Endothelial cell of umbilical vein (primary cell): Measurements from ENCODE around the gene EIF1B. TPM values are rescaled to one million over a fixed set of nuclear protein-coding genes. Genes with fewer than 3 reads are reported as not detected.

Experiments
- BruUV-seq: library from RNA; stranded (reverse); fragments of 400-500 nt; replicated peaks from 2 replicates; lab custom pipeline; 2021; lab: Mats Ljungman, UMichigan
- CTCF ChIA-PET: fragments of 300-600, 350-600 bp; sonication (Branson Sonifier 250); formaldehyde crosslinking; loops from one replicate; lab custom pipeline; 2021; ENCODE audit warnings: antibody characterized with exemption, inconsistent platforms; lab: Charles Lee
- POLR2A ChIA-PET: fragments of 300-600, 350-600 bp; sonication (Branson Sonifier 250); formaldehyde crosslinking; loops from one replicate; lab custom pipeline; 2021; ENCODE audit warnings: antibody characterized with exemption, inconsistent platforms; lab: Charles Lee
- DNase-seq: peaks from one replicate; pipeline ENCODE4 v3.0.0-alpha.2; 2011; ENCODE audit warnings: low read depth, low spot score
- FAIRE-seq: peaks from 2 replicates; lab custom pipeline; 2011; peaks lifted over from hg19 to GRCh38; lab: Jason Lieb, UNC
- H2AFZ ChIP-seq: 2 replicates; pipeline ENCODE4 v1.6.0; 2012; ENCODE audit warnings: low read depth, low read length, control low read depth, inconsistent platforms
- H3K27ac ChIP-seq: 2 replicates; pipeline ENCODE4 v1.5.1; 2011; ENCODE audit warnings: low read depth, mild to moderate bottlenecking, control low read depth, low read length, moderate library complexity; ENCODE audit not compliant: insufficient read depth
- H3K27me3 ChIP-seq, 2 experiments: 2 replicates each; pipeline versions ENCODE4 v1.6.0 to v1.6.1; 2011; ENCODE audit warnings: low read length in 2 of 2, mixed read lengths in 1 of 2; ENCODE audit not compliant: control insufficient read depth in 2 of 2, insufficient read depth in 2 of 2
- H3K36me3 ChIP-seq, 2 experiments: 2 replicates in 1 of 2; 3 replicates in 1 of 2; pipeline ENCODE4 v1.5.1; 2011; ENCODE audit warnings: low read length in 2 of 2, mild to moderate bottlenecking in 1 of 2, moderate library complexity in 1 of 2; ENCODE audit not compliant: control insufficient read depth in 2 of 2, insufficient read depth in 2 of 2; ENCODE audit errors: extremely low read depth in 1 of 2
- H3K4me1 ChIP-seq: 3 replicates; pipeline ENCODE4 v1.5.1; 2011; ENCODE audit warnings: mild to moderate bottlenecking, low read length; ENCODE audit not compliant: control insufficient read depth, insufficient read depth; ENCODE audit errors: extremely low read depth
- H3K4me2 ChIP-seq: 2 replicates; pipeline ENCODE4 v1.6.1; 2011; ENCODE audit warnings: low read length, control low read depth, mixed read lengths; ENCODE audit not compliant: insufficient read depth
- H3K4me3 ChIP-seq, 3 experiments: fragments of 200-600 bp in 1 of 3; sonication (generic), shearing (Covaris generic) in 1 of 3; replicated peaks in 1 of 3; 2 replicates each; pipeline ENCODE4 v1.5.1; 2011 to 2016; ENCODE audit warnings: control low read depth in 3 of 3, low read length in 3 of 3, mild to moderate bottlenecking in 2 of 3, inconsistent platforms in 1 of 3, low read depth in 1 of 3, moderate library complexity in 1 of 3; ENCODE audit not compliant: insufficient read depth in 1 of 3
- H3K79me2 ChIP-seq: 2 replicates; pipeline ENCODE4 v1.6.0; 2012; ENCODE audit warnings: low read length, inconsistent platforms; ENCODE audit not compliant: control insufficient read depth, insufficient read depth
- H3K9ac ChIP-seq: replicated peaks from 2 replicates; pipeline ENCODE3; 2011; ENCODE audit warnings: low read length, control low read depth; ENCODE audit not compliant: insufficient read depth; ENCODE audit errors: extremely low read depth
- H3K9me1 ChIP-seq: replicated peaks from 3 replicates; pipeline ENCODE4 v1.6.0; 2011; ENCODE audit warnings: mild to moderate bottlenecking, low read length; ENCODE audit not compliant: control insufficient read depth, insufficient read depth; ENCODE audit errors: extremely low read depth
- H3K9me3 ChIP-seq: replicated peaks from 2 replicates; pipeline ENCODE4 v1.5.1; 2012; ENCODE audit warnings: low read length, inconsistent platforms; ENCODE audit not compliant: control insufficient read depth, insufficient read depth
- H4K20me1 ChIP-seq: replicated peaks from 2 replicates; pipeline ENCODE3; 2011; ENCODE audit warnings: mild to moderate bottlenecking, low read length; ENCODE audit not compliant: control insufficient read depth, insufficient read depth; ENCODE audit errors: extremely low read depth
- EZH2 ChIP-seq: IDR thresholded peaks from 2 replicates; pipeline ENCODE4 v1.6.1; 2012; ENCODE audit warnings: borderline replicate concordance, low read depth, mild to moderate bottlenecking, moderate library complexity, low read length, inconsistent platforms; ENCODE audit not compliant: severe bottlenecking
- FOS ChIP-seq: IDR thresholded peaks from 2 replicates; pipeline ENCODE4 v1.6.1; 2011; ENCODE audit warnings: mild to moderate bottlenecking, low read length, moderate library complexity, borderline replicate concordance; ENCODE audit not compliant: insufficient read depth
- GATA2 ChIP-seq: IDR thresholded peaks from 2 replicates; pipeline ENCODE4 v1.7.0; 2011; ENCODE audit warnings: low read depth, mild to moderate bottlenecking, moderate library complexity, mixed read lengths, low read length; ENCODE audit not compliant: insufficient read length, insufficient read depth
- JUN ChIP-seq: IDR thresholded peaks from 2 replicates; pipeline ENCODE4 v1.6.1; 2011; ENCODE audit warnings: borderline replicate concordance, low read depth; ENCODE audit not compliant: insufficient read length, insufficient read depth
- MYC ChIP-seq: IDR thresholded peaks from one replicate; pipeline ENCODE4 v1.6.1; 2011; ENCODE audit warnings: mild to moderate bottlenecking, low read depth, low read length
- POLR2A ChIP-seq: IDR thresholded peaks from 2 replicates; pipeline ENCODE4 v1.6.1; 2012; ENCODE audit warnings: low read depth, mild to moderate bottlenecking, control low read depth, low read length
- POLR2AphosphoS5 ChIP-seq: IDR thresholded peaks from 2 replicates; pipeline ENCODE4 v1.6.1; 2012; ENCODE audit warnings: low read depth, mild to moderate bottlenecking, control low read depth, low read length, moderate library complexity; ENCODE audit not compliant: insufficient read depth
- dilution Hi-C: fragments of 300-500 bp; cut with MboI; formaldehyde crosslinking; loops from one replicate; pipeline ENCODE4 v1.15.0; 2019; ENCODE audit warnings: low sequenced_read_pairs; ENCODE audit not compliant: extremely low pct_ligation_motif_present
- intact Hi-C: fragments of 100-400 bp; cut with micrococcal nuclease; formaldehyde crosslinking; loops from one replicate; pipeline ENCODE4 v1.10.0; 2022
- polyA plus RNA-seq, 4 experiments: library from polyadenylated mRNA; depleted of rRNA in 3 of 4; stranded (reverse) in 3 of 4; unstranded in 1 of 4; fragments of >200 nt; gene quantifications; 2 replicates each; pipeline versions ENCODE4 v1.2.1 to v1.2.3, GENCODE V29; 2011 to 2012; ENCODE audit warnings: missing spikeins in 1 of 4
- total RNA-seq: library from RNA; stranded (reverse); gene quantifications from 2 replicates; pipeline ENCODE4 v1.2.3, GENCODE V29; 2021
- TF ChIP-seq, protein P1 (sequence below): IDR thresholded peaks from 2 replicates; pipeline ENCODE4 v1.6.1; 2011; ENCODE audit not compliant: insufficient read depth, insufficient read length
- TF ChIP-seq, protein P2 (sequence below), 2 donors: IDR thresholded peaks; 1 replicate in 1 of 2; 2 replicates in 1 of 2; pipeline ENCODE4 v1.5.1; 2011; ENCODE audit warnings: low read length in 2 of 2, mild to moderate bottlenecking in 2 of 2, moderate library complexity in 2 of 2, control low read depth in 1 of 2, inconsistent platforms in 1 of 2, low read depth in 1 of 2; ENCODE audit not compliant: insufficient read depth in 1 of 2; ENCODE audit errors: extremely low read depth in 1 of 2

The EIF1B gene
- total and polyA plus RNA-seq, 2 donors (not counting 3 experiments of a cell fraction or from before 2014, with no cell fraction given), result 17.8 to 46.0 TPM

DNA sequence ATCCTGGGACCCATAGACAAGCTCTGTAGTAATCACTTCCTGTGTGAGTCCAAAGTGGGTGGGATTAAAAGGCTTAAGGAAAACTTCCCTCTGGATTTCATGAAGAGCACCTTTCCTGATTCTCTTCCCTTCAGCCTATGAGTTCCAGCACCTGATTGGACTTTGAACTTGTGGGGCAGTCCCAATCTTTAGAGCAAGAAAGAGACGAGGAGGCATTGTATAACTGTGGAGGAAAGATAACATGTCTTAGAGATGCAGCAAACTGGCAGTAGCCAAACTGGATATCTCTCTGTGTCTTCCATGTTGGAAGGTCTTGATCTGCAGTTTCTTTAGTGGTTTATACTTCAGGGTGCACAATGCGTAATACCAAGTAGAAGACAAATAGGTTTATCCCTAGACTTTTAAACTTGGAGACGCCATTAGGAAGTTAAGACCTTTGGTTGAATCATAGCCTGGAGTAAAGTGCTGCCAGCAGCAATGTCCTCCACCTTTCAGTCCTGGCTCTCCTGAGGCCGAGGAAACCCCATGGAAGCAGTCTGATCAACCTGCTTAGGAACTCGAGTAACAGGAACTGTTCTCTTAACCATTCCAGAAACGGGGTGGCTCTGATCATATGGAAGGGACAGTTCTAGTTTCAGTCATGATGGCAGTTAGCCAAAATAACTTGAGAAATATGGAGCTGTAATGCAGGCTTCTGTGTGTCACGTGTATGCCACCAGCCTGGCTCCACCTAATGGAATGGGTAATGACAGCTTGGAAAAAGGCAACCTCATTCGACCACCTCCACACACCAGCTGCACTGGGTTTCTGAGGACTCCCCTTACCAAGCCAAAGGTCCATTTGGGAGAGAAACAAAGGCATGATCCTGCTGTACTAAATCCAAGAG lies 4.7 kb downstream of the EIF1B start:
- TF ChIP-seq MYC, result no peak
- TF ChIP-seq, protein P1, sequence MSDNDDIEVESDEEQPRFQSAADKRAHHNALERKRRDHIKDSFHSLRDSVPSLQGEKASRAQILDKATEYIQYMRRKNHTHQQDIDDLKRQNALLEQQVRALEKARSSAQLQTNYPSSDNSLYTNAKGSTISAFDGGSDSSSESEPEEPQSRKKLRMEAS, result no peak
- TF ChIP-seq POLR2A, result no peak
- TF ChIP-seq, protein P2, sequence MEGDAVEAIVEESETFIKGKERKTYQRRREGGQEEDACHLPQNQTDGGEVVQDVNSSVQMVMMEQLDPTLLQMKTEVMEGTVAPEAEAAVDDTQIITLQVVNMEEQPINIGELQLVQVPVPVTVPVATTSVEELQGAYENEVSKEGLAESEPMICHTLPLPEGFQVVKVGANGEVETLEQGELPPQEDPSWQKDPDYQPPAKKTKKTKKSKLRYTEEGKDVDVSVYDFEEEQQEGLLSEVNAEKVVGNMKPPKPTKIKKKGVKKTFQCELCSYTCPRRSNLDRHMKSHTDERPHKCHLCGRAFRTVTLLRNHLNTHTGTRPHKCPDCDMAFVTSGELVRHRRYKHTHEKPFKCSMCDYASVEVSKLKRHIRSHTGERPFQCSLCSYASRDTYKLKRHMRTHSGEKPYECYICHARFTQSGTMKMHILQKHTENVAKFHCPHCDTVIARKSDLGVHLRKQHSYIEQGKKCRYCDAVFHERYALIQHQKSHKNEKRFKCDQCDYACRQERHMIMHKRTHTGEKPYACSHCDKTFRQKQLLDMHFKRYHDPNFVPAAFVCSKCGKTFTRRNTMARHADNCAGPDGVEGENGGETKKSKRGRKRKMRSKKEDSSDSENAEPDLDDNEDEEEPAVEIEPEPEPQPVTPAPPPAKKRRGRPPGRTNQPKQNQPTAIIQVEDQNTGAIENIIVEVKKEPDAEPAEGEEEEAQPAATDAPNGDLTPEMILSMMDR (IDR thresholded peaks at IDR 0.05; ENCODE audit: extremely low read depth in 1 of 2, insufficient read depth in 1 of 2, low read depth in 1 of 2, low read length in 2 of 2), result no peak
- TF ChIP-seq GATA2, result no peak
- no peak for TF ChIP-seq JUN
- no peak for TF ChIP-seq EZH2
- TF ChIP-seq FOS, result no peak
- no peak for TF ChIP-seq POLR2AphosphoS5
- Histone ChIP-seq H3K27ac (no peak overlapping the region), H3K27me3 (no peaks in the 10 kb centered on the region), H3K9me1 (no peaks in the 10 kb centered on the region), H3K4me2 (no peak overlapping the region), H3K9ac (no peak overlapping the region), H3K79me2 (peaks cover 26% of the 10 kb centered on the region), H3K36me3 (peaks cover 6 to 20% of the 10 kb centered on the region in 2 experiments), H4K20me1 (no peaks in the 10 kb centered on the region), H3K4me1 (peaks cover 9% of the 10 kb centered on the region), H2AFZ (no peak overlapping the region), H3K4me3 (no peak overlapping the region), H3K9me3 (no peaks in the 10 kb centered on the region)
- FAIRE-seq, result no peak
- CTCF ChIA-PET, result interaction anchor here (1.0 to 14.1 kb wide), 4 partner anchors 122 to 772 kb away, joined by 3 to 261 read pairs (median 4); no protein-coding TSS in a partner anchor
- POLR2A ChIA-PET, result no interaction called here
- dilution Hi-C loops (no loop called here), intact Hi-C loops (loop anchor here (5.0 to 10.0 kb wide), 2 partner anchors 899 to 1648 kb away; partner anchors contain the start of gene ULK4)
- BruUV-seq, result no TSS peak
- DNase-seq, result peak; percentile 2
